Ascending aorta (tissue), 2 donors: ENCODE measurements around the gene ATRNL1. TPM values are rescaled to one million over a fixed set of nuclear protein-coding genes. Genes with fewer than 3 reads are reported as not detected.

Experiments used
- DNase-seq, 2 donors: peaks; one replicate each; pipeline ENCODE4 v3.0.0-alpha.2; 2019; ENCODE audit warnings: low spot score in 2 of 2
- H3K27ac ChIP-seq, 2 donors: fragments of 200-600 bp; sonication (generic); one replicate each; pipeline ENCODE4 v1.5.1; 2016 to 2017; ENCODE audit warnings: mild to moderate bottlenecking in 1 of 2
- H3K27me3 ChIP-seq: fragments of 200-600 bp; sonication (generic); one replicate; pipeline ENCODE4 v1.5.1; 2017
- H3K36me3 ChIP-seq, 2 donors: fragments of 200-600 bp; sonication (generic); one replicate each; pipeline ENCODE4 v1.5.1; 2016
- H3K4me1 ChIP-seq, 2 donors: fragments of 200-600 bp; sonication (generic); one replicate each; pipeline ENCODE4 v1.5.1; 2016 to 2017; ENCODE audit warnings: mild to moderate bottlenecking in 1 of 2
- H3K4me3 ChIP-seq, 2 donors: fragments of 200-600 bp; sonication (generic); one replicate each; pipeline ENCODE4 v1.5.1; 2016 to 2017; ENCODE audit warnings: mild to moderate bottlenecking in 1 of 2
- H3K9me3 ChIP-seq, 2 donors: fragments of 200-600 bp; sonication (generic); one replicate each; pipeline ENCODE4 v1.5.1; 2016
- CTCF ChIP-seq, 3 experiments: fragments of 200-600 bp in 2 of 3; fragments of 450-650 bp in 1 of 3; sonication (generic) in 2 of 3; IDR thresholded peaks; one replicate each; pipeline ENCODE4 v1.5.1; 2016 to 2019; ENCODE audit warnings: antibody characterized with exemption in 3 of 3, mild to moderate bottlenecking in 1 of 3, moderate library complexity in 1 of 3
- intact Hi-C: fragments of 100-400 bp; cut with DNase I; formaldehyde crosslinking; loops from one replicate; pipeline ENCODE4 v1.15.1; 2023
- total RNA-seq: library from RNA; depleted of rRNA; stranded (reverse); fragments of >200 nt; gene quantifications from one replicate; pipeline ENCODE4 v1.1.0, GENCODE V29; 2016

ATRNL1 gene
- total RNA-seq, 1 donor from 2014 or later = 15.4 TPM

- no peaks in the 10 kb centered on the region for H3K36me3 ChIP-seq
- H3K9me3 ChIP-seq = no peaks in the 10 kb centered on the region
- no peaks in the 10 kb centered on the region for H3K27me3 ChIP-seq
- intact Hi-C loops = no loop called here
- H3K4me3 ChIP-seq = no peak overlapping the region
- peak overlapping the region; percentile 67 to 75 for H3K27ac ChIP-seq
- no peak for TF ChIP-seq CTCF (IDR thresholded peaks at IDR 0.05)
- DNase-seq = no peak
- H3K4me1 ChIP-seq = peaks cover 3 to 12% of the 10 kb centered on the region in 2 donors
Measured at GRCh38 chr10:115773832-115774231, 680.7 kb downstream of the ATRNL1 start.

DNA sequence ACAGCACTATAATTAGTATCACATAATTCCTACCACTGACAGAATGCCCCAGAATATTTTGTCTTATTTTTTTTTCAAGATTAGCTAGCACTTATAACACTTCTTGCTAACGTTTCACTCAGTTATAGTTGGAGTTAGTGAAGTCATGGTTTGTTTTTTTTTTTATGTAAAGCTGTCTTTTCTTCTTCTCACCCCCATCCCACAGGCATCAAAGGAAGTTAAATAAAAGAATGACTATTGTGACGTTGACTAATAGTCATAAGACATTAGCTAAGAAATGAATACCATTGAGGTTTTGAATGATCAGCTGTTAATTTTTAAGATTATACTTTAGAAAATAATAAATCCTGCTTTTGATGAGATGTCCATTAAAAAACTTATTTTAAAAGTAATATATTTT, 681.6 kb downstream of the ATRNL1 start:
- no peaks in the 10 kb centered on the region for H3K9me3 ChIP-seq
- no peak overlapping the region for H3K4me3 ChIP-seq
- DNase-seq = no peak
- H3K27ac ChIP-seq = peak overlapping the region; percentile 67 to 75
- no peak for TF ChIP-seq CTCF (IDR thresholded peaks at IDR 0.05)
- peaks cover 3 to 12% of the 10 kb centered on the region in 2 donors for H3K4me1 ChIP-seq
- intact Hi-C loops = no loop called here
- H3K27me3 ChIP-seq = no peaks in the 10 kb centered on the region
- no peaks in the 10 kb centered on the region for H3K36me3 ChIP-seq

GRCh38 chr10:115777646-115778045, 684.5 kb downstream of the ATRNL1 start:
- no peaks in the 10 kb centered on the region for H3K9me3 ChIP-seq
- no peak overlapping the region for H3K4me3 ChIP-seq
- H3K36me3 ChIP-seq = no peaks in the 10 kb centered on the region
- no peak for TF ChIP-seq CTCF (IDR thresholded peaks at IDR 0.05)
- peaks cover 3 to 12% of the 10 kb centered on the region in 2 donors for H3K4me1 ChIP-seq
- H3K27me3 ChIP-seq = no peaks in the 10 kb centered on the region
- H3K27ac ChIP-seq = no peak overlapping the region
- no peak for DNase-seq
- intact Hi-C loops = no loop called here

DNA sequence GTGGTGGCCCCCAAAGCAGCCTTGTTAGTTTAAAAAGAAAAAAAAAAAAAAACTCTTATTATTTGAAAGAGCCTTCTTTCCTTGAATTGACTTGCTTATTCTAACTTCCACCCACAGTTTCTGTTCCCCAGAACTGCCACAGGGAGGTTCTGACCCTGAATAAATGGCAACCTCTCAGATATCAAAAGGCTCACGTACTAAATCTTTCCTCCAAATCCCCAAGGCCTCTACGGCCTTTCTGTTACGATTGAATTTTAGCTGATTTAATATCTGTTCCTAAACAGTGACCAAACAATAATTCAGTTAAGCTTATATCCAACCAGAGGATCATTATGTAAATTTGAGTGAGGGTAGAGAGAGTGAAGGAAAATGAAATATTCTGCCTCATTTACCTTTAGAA, 697.1 kb downstream of the ATRNL1 start:
- no peaks in the 10 kb centered on the region for H3K4me1 ChIP-seq
- H3K27ac ChIP-seq = no peak overlapping the region

DNA sequence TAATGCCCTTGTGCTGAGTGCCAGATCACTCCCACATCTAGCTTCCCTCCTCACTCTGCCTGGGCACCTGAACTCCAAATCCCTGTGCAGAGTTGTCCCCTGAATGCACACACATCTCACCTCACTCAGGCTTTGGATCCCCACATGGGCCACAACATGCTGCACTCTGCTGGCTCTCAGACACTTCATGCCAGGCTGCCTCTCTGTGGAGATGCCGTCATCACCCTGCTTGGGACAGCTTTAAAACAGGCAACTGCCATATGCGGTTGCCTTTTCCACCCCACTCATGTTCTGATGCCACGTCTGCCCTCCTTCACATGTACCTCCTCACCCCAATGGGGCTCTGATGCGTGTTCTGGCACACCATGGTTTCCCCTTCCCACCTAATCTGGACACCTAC, 702.8 kb downstream of the ATRNL1 start:
- no peak for TF ChIP-seq CTCF (IDR thresholded peaks at IDR 0.05)
- Histone ChIP-seq H3K4me3 (no peak overlapping the region), H3K4me1 (no peaks in the 10 kb centered on the region), H3K27ac (no peak overlapping the region), H3K27me3 (no peaks in the 10 kb centered on the region), H3K9me3 (peaks cover 0 to 10% of the 10 kb centered on the region in 2 donors), H3K36me3 (no peaks in the 10 kb centered on the region)
- DNase-seq = no peak
- intact Hi-C loops = no loop called here

More for the DNA sequence above, 697.1 kb downstream of the ATRNL1 start:
- H3K9me3 ChIP-seq = peaks cover 0 to 10% of the 10 kb centered on the region in 2 donors
- TF ChIP-seq CTCF (IDR thresholded peaks at IDR 0.05) = no peak
- H3K36me3 ChIP-seq = no peaks in the 10 kb centered on the region
- no peak overlapping the region for H3K4me3 ChIP-seq
- DNase-seq = no peak
- intact Hi-C loops = no loop called here
- no peaks in the 10 kb centered on the region for H3K27me3 ChIP-seq

GRCh38 chr10:115801457-115801856, 708.3 kb downstream of the ATRNL1 start:
- Histone ChIP-seq H3K4me3 (no peak overlapping the region), H3K27ac (no peak overlapping the region), H3K4me1 (peaks cover 0 to 4% of the 10 kb centered on the region in 2 donors), H3K9me3 (no peaks in the 10 kb centered on the region), H3K27me3 (no peaks in the 10 kb centered on the region), H3K36me3 (no peaks in the 10 kb centered on the region)
- no peak for TF ChIP-seq CTCF (IDR thresholded peaks at IDR 0.05)
- intact Hi-C loops = no loop called here
- no peak for DNase-seq
